GM18511 (cell line): ENCODE measurements around the gene MPP3.

Experiments
- ATAC-seq: cut with Tn5 transposase; IDR thresholded peaks from one replicate; pipeline ENCODE4 v1.9.1; 2021; ENCODE audit warnings: mild to moderate bottlenecking, moderate library complexity; ENCODE audit not compliant: unreplicated experiment

The MPP3 gene

GRCh38 chr17:43754947-43755346, 78.0 kb downstream of the MPP3 start:
- no peak for ATAC-seq

DNA sequence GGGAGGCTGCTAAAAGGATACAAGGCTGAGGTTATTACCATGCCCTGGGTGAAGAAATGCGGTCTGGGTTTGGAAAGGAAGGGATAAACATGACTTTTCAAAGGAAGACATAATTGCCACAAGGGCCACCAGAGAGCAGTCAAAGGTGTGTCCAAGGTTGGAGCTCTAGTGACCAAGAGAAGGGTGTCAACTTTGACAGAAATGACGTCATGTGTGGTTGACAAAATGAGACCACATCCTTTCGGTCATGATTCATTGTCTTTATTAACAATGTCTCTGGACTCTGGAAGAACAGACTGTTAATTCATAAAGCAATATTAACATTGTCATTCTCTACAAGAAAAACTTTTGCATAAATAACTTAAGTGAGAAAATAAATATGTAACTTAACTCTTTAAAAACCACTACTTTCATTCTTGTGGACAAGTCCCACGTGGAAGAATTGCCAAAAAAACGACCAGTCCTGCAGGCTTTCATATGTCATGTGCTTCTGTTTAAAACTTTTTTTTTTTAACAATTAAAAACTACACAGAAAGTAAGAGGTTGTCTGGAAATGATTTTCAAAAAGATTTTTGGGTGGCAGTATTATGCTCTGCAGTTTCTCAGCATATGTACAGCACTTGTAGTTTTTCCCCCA, 79.3 kb downstream of the MPP3 start:
- ATAC-seq = no peak
